GM23338 (cell line): ENCODE data around the gene RAD51B. TPM values are rescaled to one million over a fixed set of nuclear protein-coding genes. Genes with fewer than 3 reads are reported as not detected.

Source experiments
- ATAC-seq: fragments of 200-7000 bp; cut with Tn5 transposase; 3 replicates; pipeline ENCODE4 v1.9.1; 2020
- DNase-seq: peaks from one replicate; pipeline ENCODE4 v3.0.0-alpha.2; 2015; ENCODE audit warnings: low spot score
- H2AFZ ChIP-seq: fragments of 200-600 bp; sonication (generic); 2 replicates; pipeline ENCODE4 v1.8.0; 2016; ENCODE audit warnings: antibody characterized with exemption, mild to moderate bottlenecking, moderate library complexity
- H3F3A ChIP-seq: fragments of 200-600 bp; sonication (generic); replicated peaks from 2 replicates; pipeline ENCODE4 v1.8.0; 2017; ENCODE audit warnings: antibody characterized with exemption, mixed run types, low read depth
- H3K27ac ChIP-seq: fragments of 200-600 bp; sonication (generic); 2 replicates; pipeline ENCODE4 v1.6.1; 2016; ENCODE audit warnings: low read depth
- H3K27me3 ChIP-seq: fragments of 200-600 bp; sonication (generic); 2 replicates; pipeline ENCODE4 v1.8.0; 2016; ENCODE audit warnings: mild to moderate bottlenecking, mixed run types, moderate library complexity; ENCODE audit not compliant: insufficient read depth
- H3K36me3 ChIP-seq: fragments of 200-600 bp; sonication (generic); 2 replicates; pipeline ENCODE4 v1.8.0; 2016; ENCODE audit warnings: mild to moderate bottlenecking; ENCODE audit not compliant: insufficient read depth
- H3K4me1 ChIP-seq: fragments of 200-600 bp; sonication (generic); 2 replicates; pipeline ENCODE4 v1.8.0; 2016; ENCODE audit warnings: mild to moderate bottlenecking, moderate library complexity; ENCODE audit not compliant: insufficient read depth
- H3K4me2 ChIP-seq: fragments of 200-600 bp; sonication (generic); 2 replicates; pipeline ENCODE4 v1.7.1; 2017; ENCODE audit warnings: mixed run types
- H3K4me3 ChIP-seq: fragments of 200-600 bp; sonication (generic); 2 replicates; pipeline ENCODE4 v1.6.1; 2016; ENCODE audit warnings: mixed run types
- H3K79me2 ChIP-seq: fragments of 200-600 bp; sonication (generic); replicated peaks from 2 replicates; pipeline ENCODE4 v1.8.0; 2017; ENCODE audit warnings: mild to moderate bottlenecking; ENCODE audit not compliant: insufficient read depth
- H3K9me2 ChIP-seq: fragments of 200-600 bp; sonication (generic); 2 replicates; pipeline ENCODE4 v1.8.0; 2017; ENCODE audit not compliant: insufficient read depth
- H4K20me1 ChIP-seq: fragments of 200-600 bp; sonication (generic); replicated peaks from 2 replicates; pipeline ENCODE4 v1.8.0; 2017; ENCODE audit warnings: mild to moderate bottlenecking; ENCODE audit not compliant: insufficient read depth
- H3K27ac Mint-ChIP-seq: 2 replicates; pipeline ENCODE4 v1.8.0; 2020; ENCODE audit warnings: inconsistent platforms, mild to moderate bottlenecking, moderate library complexity, mixed read lengths
- H3K27me3 Mint-ChIP-seq: 3 replicates; pipeline ENCODE4 v1.8.0; 2022; ENCODE audit warnings: low read depth, mild to moderate bottlenecking, moderate library complexity, mixed read lengths, inconsistent platforms; ENCODE audit not compliant: insufficient read depth, poor library complexity
- H3K36me3 Mint-ChIP-seq: 3 replicates; pipeline ENCODE4 v1.8.0; 2021; ENCODE audit warnings: low read depth, mild to moderate bottlenecking, inconsistent platforms, moderate library complexity, mixed read lengths
- H3K4me1 Mint-ChIP-seq: 3 replicates; pipeline ENCODE4 v1.8.0; 2020; ENCODE audit warnings: mild to moderate bottlenecking, inconsistent platforms, mixed read lengths
- H3K4me3 Mint-ChIP-seq: 3 replicates; pipeline ENCODE4 v1.8.0; 2021; ENCODE audit warnings: moderate library complexity, mild to moderate bottlenecking, inconsistent platforms, mixed read lengths
- H3K9me3 Mint-ChIP-seq: 3 replicates; pipeline ENCODE4 v1.8.0; 2020; ENCODE audit warnings: moderate library complexity, mild to moderate bottlenecking, inconsistent platforms, mixed read lengths
- CREB1 ChIP-seq: fragments of 250-450 bp; sonication (Bioruptor Pico); IDR thresholded peaks from 2 replicates; pipeline ENCODE4 v1.5.0; 2020; ENCODE audit warnings: low read depth, mild to moderate bottlenecking, moderate library complexity
- EZH2 ChIP-seq: fragments of 200-600 bp; sonication (generic); IDR thresholded peaks from one replicate; pipeline ENCODE4 v1.8.0; 2017; ENCODE audit warnings: antibody characterized with exemption, mild to moderate bottlenecking, low read depth; ENCODE audit not compliant: unreplicated experiment
- JUNB ChIP-seq: IDR thresholded peaks from one replicate; pipeline ENCODE4 v1.6.1; 2016; ENCODE audit warnings: antibody characterized with exemption; ENCODE audit not compliant: unreplicated experiment
- NANOG ChIP-seq: IDR thresholded peaks from 2 replicates; pipeline ENCODE4 v1.6.1; 2016; ENCODE audit warnings: antibody characterized with exemption, borderline replicate concordance
- POLR2AphosphoS5 ChIP-seq: IDR thresholded peaks from 2 replicates; pipeline ENCODE4 v1.6.1; 2016; ENCODE audit warnings: antibody characterized with exemption, low read depth
- STAT1 ChIP-seq: IDR thresholded peaks from one replicate; pipeline ENCODE4 v1.6.1; 2016; ENCODE audit warnings: antibody characterized with exemption; ENCODE audit not compliant: unreplicated experiment
- ZNF114 ChIP-seq: fragments of 250-450 bp; sonication (Bioruptor Pico); IDR thresholded peaks from 2 replicates; pipeline ENCODE4 v1.5.0; 2020; ENCODE audit warnings: mild to moderate bottlenecking, moderate library complexity
- ZNF331 ChIP-seq: fragments of 250-450 bp; sonication (Bioruptor Pico); IDR thresholded peaks from 2 replicates; pipeline ENCODE4 v1.5.0; 2020; ENCODE audit warnings: low read depth, mild to moderate bottlenecking, moderate library complexity
- polyA plus RNA-seq: library from polyadenylated mRNA; unstranded; fragments of >200 nt; fragmentation: Nextera tagmentation; extraction: Ambion mirVana; gene quantifications from 2 replicates; pipeline ENCODE4 v1.2.1, GENCODE V29; 2016
- total RNA-seq: library from RNA; depleted of rRNA; stranded (reverse); fragments of >200 nt; shearing (Covaris generic); gene quantifications from 2 replicates; pipeline ENCODE4 v1.2.3, GENCODE V29; 2014
- TF ChIP-seq, protein P1 (sequence below): IDR thresholded peaks from one replicate; pipeline ENCODE4 v1.6.1; 2018; ENCODE audit warnings: antibody characterized with exemption; ENCODE audit not compliant: unreplicated experiment
- TF ChIP-seq, protein P2 (sequence below): IDR thresholded peaks from 2 replicates; pipeline ENCODE4 v1.6.1; 2016; ENCODE audit warnings: antibody characterized with exemption
- TF ChIP-seq, protein P3 (sequence below): fragments of 250-450 bp; sonication (Bioruptor Pico); IDR thresholded peaks from 2 replicates; pipeline ENCODE4 v1.5.0; 2020; ENCODE audit warnings: mild to moderate bottlenecking, moderate library complexity

Gene RAD51B
- total and polyA plus RNA-seq, 2 experiments from 2014 or later = 15.7 to 29.1 TPM

DNA sequence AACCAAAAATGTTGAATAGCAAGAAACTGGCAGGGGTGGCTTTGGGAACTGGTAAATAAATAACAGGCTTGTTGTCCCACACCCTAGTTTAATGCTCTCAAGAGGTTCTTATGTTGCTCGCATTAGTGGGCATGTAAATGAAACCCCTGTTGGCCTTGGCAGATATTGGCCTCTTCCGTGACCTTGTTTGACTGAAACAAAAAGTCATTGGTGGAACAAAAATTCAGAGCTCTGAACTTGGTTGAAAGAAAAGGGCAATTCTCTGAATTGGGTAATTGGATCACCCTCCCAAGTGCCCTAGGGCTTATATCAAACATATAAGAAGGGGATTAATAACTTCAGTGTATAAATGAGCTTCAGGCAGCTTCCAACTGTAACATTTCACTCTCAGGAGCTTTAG lies 547.1 kb downstream of the RAD51B start (continued):
- TF ChIP-seq, protein P1, sequence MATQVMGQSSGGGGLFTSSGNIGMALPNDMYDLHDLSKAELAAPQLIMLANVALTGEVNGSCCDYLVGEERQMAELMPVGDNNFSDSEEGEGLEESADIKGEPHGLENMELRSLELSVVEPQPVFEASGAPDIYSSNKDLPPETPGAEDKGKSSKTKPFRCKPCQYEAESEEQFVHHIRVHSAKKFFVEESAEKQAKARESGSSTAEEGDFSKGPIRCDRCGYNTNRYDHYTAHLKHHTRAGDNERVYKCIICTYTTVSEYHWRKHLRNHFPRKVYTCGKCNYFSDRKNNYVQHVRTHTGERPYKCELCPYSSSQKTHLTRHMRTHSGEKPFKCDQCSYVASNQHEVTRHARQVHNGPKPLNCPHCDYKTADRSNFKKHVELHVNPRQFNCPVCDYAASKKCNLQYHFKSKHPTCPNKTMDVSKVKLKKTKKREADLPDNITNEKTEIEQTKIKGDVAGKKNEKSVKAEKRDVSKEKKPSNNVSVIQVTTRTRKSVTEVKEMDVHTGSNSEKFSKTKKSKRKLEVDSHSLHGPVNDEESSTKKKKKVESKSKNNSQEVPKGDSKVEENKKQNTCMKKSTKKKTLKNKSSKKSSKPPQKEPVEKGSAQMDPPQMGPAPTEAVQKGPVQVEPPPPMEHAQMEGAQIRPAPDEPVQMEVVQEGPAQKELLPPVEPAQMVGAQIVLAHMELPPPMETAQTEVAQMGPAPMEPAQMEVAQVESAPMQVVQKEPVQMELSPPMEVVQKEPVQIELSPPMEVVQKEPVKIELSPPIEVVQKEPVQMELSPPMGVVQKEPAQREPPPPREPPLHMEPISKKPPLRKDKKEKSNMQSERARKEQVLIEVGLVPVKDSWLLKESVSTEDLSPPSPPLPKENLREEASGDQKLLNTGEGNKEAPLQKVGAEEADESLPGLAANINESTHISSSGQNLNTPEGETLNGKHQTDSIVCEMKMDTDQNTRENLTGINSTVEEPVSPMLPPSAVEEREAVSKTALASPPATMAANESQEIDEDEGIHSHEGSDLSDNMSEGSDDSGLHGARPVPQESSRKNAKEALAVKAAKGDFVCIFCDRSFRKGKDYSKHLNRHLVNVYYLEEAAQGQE = no peak
- TF ChIP-seq STAT1 (no peak), CREB1 (CRISPR knock-in tag) (no peak)

DNA sequence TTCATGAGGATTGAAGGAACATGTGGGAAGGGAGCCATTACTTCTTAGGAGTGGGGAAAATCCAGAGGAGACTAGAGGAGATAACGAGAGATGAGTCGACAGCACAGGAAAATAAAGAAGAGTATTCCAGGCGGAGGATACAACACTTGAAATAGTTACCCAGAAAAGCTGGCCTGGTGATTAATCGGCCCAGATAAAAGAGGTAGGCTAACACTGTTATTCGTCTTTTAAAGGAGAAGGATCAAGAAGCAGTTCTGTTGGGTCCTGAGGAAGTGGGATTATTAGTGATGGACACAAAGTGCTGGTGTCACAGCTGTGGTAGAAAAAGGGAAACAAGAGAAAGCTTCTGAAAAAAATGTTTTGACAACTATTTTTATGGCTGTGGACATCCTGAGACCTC lies 548.0 kb downstream of the RAD51B start:
- Histone ChIP-seq H2AFZ (no peak overlapping the region), H4K20me1 (no peaks in the 10 kb centered on the region), H3K27ac (no peak overlapping the region), H3K4me1 (peaks cover 23% of the 10 kb centered on the region), H3K27me3 (no peaks in the 10 kb centered on the region), H3K4me3 (no peak overlapping the region), H3K9me2 (no peaks in the 10 kb centered on the region), H3K36me3 (no peaks in the 10 kb centered on the region), H3K79me2 (no peaks in the 10 kb centered on the region), H3K4me2 (no peak overlapping the region), H3F3A (0 out of 2 replicates have a peak, but pooled peaks cover 7% of the 10 kb centered on the region)
- peaks cover 32% of the 10 kb centered on the region for H3K4me1 Mint-ChIP-seq
- TF ChIP-seq, protein P2, sequence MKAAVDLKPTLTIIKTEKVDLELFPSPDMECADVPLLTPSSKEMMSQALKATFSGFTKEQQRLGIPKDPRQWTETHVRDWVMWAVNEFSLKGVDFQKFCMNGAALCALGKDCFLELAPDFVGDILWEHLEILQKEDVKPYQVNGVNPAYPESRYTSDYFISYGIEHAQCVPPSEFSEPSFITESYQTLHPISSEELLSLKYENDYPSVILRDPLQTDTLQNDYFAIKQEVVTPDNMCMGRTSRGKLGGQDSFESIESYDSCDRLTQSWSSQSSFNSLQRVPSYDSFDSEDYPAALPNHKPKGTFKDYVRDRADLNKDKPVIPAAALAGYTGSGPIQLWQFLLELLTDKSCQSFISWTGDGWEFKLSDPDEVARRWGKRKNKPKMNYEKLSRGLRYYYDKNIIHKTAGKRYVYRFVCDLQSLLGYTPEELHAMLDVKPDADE = no peak
- TF ChIP-seq POLR2AphosphoS5 (no peak), EZH2 (no peak), JUNB (no peak), CREB1 (CRISPR knock-in tag) (no peak), NANOG (no peak), ZNF331 (CRISPR knock-in tag) (no peak), STAT1 (no peak), ZNF114 (CRISPR knock-in tag) (no peak)
- H3K27ac Mint-ChIP-seq = no peak overlapping the region
- ATAC-seq (no peak), DNase-seq (no peak)
- no peaks in the 10 kb centered on the region for H3K27me3 Mint-ChIP-seq
- H3K4me3 Mint-ChIP-seq = no peak overlapping the region
- no peaks in the 10 kb centered on the region for H3K36me3 Mint-ChIP-seq
- no peaks in the 10 kb centered on the region for H3K9me3 Mint-ChIP-seq

DNA sequence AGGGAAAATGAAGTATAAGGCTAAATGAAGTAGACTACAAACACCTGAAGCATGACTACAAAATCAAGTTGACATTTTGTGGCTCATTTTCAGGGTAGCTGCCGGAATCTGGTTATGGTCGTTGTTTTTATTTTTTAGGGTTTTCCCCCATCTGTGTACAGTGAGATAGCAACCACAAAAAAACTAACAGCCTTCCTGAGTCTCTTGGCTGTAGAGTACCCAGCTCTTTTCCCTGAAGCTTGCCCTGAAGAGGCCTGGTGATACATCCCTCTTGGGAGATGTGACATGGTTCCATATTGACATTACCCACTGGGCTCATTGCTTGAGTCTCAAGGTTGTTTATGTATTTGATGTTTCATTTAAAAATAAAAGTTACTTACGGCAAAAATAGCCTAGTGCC lies 549.3 kb downstream of the RAD51B start:
- Histone ChIP-seq H3K27me3 (no peaks in the 10 kb centered on the region), H3K4me1 (peaks cover 16% of the 10 kb centered on the region), H3K79me2 (no peaks in the 10 kb centered on the region), H3K27ac (no peak overlapping the region), H3K4me2 (no peak overlapping the region), H3K36me3 (no peaks in the 10 kb centered on the region), H3K4me3 (no peak overlapping the region), H4K20me1 (no peaks in the 10 kb centered on the region), H2AFZ (no peak overlapping the region), H3F3A (0 out of 2 replicates have a peak, but pooled peaks cover 3% of the 10 kb centered on the region), H3K9me2 (no peaks in the 10 kb centered on the region)
- Mint-ChIP-seq H3K9me3 (no peaks in the 10 kb centered on the region; the same call in 2 of the 3 replicates), H3K4me3 (no peak overlapping the region), H3K27ac (no peak overlapping the region), H3K27me3 (no peaks in the 10 kb centered on the region), H3K4me1 (peaks cover 28% of the 10 kb centered on the region), H3K36me3 (no peaks in the 10 kb centered on the region)
- ATAC-seq (no peak), DNase-seq (no peak)
- no peak for TF ChIP-seq NANOG
- TF ChIP-seq, protein P3, sequence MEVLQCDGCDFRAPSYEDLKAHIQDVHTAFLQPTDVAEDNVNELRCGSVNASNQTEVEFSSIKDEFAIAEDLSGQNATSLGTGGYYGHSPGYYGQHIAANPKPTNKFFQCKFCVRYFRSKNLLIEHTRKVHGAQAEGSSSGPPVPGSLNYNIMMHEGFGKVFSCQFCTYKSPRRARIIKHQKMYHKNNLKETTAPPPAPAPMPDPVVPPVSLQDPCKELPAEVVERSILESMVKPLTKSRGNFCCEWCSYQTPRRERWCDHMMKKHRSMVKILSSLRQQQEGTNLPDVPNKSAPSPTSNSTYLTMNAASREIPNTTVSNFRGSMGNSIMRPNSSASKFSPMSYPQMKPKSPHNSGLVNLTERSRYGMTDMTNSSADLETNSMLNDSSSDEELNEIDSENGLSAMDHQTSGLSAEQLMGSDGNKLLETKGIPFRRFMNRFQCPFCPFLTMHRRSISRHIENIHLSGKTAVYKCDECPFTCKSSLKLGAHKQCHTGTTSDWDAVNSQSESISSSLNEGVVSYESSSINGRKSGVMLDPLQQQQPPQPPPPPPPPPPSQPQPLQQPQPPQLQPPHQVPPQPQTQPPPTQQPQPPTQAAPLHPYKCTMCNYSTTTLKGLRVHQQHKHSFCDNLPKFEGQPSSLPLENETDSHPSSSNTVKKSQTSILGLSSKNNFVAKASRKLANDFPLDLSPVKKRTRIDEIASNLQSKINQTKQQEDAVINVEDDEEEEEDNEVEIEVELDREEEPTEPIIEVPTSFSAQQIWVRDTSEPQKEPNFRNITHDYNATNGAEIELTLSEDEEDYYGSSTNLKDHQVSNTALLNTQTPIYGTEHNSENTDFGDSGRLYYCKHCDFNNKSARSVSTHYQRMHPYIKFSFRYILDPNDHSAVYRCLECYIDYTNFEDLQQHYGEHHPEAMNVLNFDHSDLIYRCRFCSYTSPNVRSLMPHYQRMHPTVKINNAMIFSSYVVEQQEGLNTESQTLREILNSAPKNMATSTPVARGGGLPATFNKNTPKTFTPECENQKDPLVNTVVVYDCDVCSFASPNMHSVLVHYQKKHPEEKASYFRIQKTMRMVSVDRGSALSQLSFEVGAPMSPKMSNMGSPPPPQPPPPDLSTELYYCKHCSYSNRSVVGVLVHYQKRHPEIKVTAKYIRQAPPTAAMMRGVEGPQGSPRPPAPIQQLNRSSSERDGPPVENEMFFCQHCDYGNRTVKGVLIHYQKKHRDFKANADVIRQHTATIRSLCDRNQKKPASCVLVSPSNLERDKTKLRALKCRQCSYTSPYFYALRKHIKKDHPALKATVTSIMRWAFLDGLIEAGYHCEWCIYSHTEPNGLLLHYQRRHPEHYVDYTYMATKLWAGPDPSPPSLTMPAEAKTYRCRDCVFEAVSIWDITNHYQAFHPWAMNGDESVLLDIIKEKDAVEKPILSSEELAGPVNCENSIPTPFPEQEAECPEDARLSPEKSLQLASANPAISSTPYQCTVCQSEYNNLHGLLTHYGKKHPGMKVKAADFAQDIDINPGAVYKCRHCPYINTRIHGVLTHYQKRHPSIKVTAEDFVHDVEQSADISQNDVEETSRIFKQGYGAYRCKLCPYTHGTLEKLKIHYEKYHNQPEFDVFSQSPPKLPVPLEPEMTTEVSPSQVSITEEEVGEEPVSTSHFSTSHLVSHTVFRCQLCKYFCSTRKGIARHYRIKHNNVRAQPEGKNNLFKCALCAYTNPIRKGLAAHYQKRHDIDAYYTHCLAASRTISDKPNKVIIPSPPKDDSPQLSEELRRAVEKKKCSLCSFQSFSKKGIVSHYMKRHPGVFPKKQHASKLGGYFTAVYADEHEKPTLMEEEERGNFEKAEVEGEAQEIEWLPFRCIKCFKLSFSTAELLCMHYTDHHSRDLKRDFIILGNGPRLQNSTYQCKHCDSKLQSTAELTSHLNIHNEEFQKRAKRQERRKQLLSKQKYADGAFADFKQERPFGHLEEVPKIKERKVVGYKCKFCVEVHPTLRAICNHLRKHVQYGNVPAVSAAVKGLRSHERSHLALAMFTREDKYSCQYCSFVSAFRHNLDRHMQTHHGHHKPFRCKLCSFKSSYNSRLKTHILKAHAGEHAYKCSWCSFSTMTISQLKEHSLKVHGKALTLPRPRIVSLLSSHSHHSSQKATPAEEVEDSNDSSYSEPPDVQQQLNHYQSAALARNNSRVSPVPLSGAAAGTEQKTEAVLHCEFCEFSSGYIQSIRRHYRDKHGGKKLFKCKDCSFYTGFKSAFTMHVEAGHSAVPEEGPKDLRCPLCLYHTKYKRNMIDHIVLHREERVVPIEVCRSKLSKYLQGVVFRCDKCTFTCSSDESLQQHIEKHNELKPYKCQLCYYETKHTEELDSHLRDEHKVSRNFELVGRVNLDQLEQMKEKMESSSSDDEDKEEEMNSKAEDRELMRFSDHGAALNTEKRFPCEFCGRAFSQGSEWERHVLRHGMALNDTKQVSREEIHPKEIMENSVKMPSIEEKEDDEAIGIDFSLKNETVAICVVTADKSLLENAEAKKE = no peak
